ENCODE measurements around the gene BMP7.

BMP7 gene

DNA sequence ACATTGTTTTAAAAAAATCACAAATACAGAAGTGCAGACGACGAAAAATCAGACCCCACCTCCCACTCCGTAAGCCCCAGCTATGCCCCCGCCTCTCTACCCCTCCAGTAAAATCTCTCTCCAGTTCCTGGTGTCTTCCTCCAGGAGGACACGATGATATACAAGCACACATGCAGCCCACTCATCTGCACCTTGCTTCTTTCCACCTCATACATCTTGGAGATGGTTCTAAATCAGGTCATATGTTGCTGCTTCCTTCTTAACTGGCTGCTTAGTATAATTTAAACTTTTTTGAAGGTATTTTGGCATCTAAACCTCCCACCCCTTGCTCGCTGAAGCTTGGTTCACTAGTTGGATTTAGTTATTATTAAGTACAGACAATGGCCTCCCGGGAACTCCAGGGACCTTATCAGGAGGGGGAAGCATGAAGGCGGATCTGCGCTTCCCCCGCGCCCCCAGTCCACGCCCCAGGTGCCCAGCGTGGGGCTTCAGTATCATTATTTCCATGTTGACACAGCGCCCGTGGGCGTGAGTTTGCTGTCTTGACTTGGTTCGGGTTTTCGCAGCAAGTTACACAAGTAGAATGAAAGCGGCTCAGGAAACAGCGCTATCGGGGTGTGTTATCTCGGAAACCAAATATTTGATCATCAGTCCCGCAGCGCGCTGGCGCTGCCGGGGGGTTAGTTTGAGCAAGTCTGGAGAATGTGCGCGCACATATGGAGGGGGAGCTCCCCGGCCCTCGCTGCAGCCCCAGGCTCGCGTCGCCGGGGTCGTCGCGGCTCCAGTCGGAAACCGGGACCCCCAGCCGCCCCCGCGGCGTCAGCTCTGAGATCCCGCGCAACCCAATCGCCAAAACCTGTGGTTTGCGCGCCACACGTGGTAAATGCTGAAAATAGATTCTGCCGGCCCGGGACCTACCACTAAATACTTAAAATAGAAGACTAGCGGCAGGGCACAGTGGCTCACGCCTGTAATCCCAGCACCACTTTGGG is 2.3 kb downstream of the BMP7 start:
- no peak for DNase-seq (ENCODE audit: insufficient read length)
- FAIRE-seq = no peak
- TF ChIP-seq POLR2AphosphoS5 (IDR thresholded peaks at IDR 0.05; ENCODE audit: low read depth, low read length) (no peak), POLR2A (IDR thresholded peaks at IDR 0.05; ENCODE audit: low read depth, low read length) (no peak), TAF1 (IDR thresholded peaks at IDR 0.05; ENCODE audit: borderline replicate concordance, low read depth, low read length) (no peak)

DNA sequence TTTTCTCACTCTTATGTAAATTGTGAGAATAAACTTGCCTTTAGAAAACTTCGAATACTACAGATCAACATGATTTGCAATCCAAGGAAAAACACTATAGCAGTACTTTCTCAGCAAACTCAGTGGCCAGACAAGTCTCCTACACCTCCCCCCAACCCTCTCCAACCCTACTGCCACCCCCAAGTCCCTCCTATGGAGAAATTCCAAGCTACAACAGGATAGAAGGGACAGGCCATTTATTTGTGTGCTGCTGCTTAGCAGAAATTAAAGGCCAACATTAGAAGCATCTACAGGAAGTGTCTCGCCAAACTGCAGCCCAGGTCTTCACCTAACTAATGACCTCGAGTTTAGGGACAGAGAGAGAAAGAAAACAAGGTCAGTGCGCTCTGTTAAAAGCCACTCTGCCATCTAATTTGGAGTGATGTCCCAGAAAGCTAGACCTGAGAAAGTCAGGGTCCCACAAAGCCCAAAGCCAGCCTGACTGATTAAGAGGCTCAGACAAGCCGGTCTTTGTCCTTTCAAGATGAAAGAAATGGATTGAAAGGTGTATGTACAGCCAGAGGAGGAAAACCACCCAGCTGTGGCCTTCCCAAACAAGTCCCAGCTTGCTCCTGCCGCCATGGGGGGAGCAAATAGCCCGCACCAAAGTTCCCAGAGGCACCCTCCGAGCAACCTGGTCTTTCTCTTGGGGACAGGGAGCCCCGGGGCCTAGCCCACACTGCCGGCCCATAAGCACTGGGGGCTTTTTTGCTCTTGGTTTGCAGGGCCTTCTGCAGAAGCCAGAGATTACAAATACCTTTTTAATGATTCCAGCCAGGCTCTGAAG is 3.4 kb downstream of the BMP7 start:
- DNase-seq (ENCODE audit: insufficient read length) (no peak), FAIRE-seq (no peak)
- no peak for TF ChIP-seq POLR2AphosphoS5 (IDR thresholded peaks at IDR 0.05; ENCODE audit: low read depth, low read length)
- TF ChIP-seq POLR2A (IDR thresholded peaks at IDR 0.05; ENCODE audit: low read depth, low read length) = no peak
- TF ChIP-seq TAF1 (IDR thresholded peaks at IDR 0.05; ENCODE audit: borderline replicate concordance, low read depth, low read length) = no peak

DNA sequence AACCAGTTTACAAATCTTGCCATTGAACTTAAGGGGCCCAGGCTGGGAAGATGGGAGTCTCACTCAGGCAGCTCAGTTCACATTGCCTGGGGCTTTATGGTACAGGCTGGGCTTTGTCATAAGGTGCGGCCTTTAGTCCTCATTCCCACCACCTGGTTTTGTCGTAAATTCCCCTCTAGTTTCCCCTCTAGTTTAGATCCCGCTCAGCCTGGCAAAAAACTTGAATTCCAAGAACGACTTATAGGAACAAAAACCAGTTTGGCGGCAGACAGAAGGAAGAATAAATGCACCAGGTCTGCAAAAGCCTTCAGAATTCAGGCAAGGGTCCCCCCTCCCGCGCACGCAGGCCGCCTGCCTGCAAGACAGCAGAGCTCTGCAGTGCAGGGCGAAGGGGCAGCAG is 4.1 kb downstream of the BMP7 start:
- FAIRE-seq = no peak
- TF ChIP-seq POLR2AphosphoS5 (IDR thresholded peaks at IDR 0.05; ENCODE audit: low read depth, low read length) = no peak
- TF ChIP-seq POLR2A (IDR thresholded peaks at IDR 0.05; ENCODE audit: low read depth, low read length) = no peak
- TF ChIP-seq TAF1 (IDR thresholded peaks at IDR 0.05; ENCODE audit: borderline replicate concordance, low read depth, low read length) = no peak

DNA sequence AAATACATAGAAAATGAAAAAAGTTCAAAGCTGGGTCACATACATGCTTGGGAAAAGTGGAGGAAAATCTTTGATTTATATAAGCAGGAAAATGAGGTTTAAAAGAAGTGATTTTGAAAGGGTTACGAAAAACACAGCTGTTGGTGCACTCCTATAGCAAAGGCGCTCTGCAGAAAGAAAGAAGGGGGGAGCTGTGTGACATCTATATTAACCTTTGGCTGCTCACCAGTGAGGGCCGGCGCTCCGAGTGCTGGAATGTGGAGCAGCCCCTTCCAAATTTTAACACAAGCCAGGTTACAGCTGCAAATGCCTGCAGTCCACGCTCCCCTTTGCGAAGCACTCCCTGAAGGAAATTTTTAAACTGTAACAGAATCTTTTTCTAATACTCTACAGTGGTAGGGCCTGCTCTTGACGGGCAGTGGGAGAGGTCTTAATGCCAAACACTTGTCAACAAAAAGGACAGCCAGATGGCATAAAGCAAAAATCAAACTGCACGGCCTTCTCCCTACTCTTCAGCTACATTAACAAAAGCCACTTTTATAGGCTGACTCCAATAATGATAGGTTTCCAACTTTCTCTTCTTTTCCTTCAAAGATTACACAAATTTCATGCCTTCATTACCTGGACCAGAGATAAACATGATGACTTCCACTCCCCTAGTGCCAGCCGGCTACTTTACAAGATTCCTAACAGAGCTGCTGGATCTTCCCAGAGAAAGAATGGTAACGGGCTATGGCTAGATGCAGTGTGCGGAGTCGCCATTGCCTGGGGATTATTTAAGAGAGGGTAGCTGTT is 4.8 kb downstream of the BMP7 start:
- DNase-seq (ENCODE audit: insufficient read length) (no peak), FAIRE-seq (no peak)
- no peak for TF ChIP-seq POLR2A (IDR thresholded peaks at IDR 0.05; ENCODE audit: low read depth, low read length)
- no peak for TF ChIP-seq POLR2AphosphoS5 (IDR thresholded peaks at IDR 0.05; ENCODE audit: low read depth, low read length)
- no peak for TF ChIP-seq TAF1 (IDR thresholded peaks at IDR 0.05; ENCODE audit: borderline replicate concordance, low read depth, low read length)

More for the DNA sequence above, 4.1 kb downstream of the BMP7 start:
- no peak for DNase-seq (ENCODE audit: insufficient read length)

DNA sequence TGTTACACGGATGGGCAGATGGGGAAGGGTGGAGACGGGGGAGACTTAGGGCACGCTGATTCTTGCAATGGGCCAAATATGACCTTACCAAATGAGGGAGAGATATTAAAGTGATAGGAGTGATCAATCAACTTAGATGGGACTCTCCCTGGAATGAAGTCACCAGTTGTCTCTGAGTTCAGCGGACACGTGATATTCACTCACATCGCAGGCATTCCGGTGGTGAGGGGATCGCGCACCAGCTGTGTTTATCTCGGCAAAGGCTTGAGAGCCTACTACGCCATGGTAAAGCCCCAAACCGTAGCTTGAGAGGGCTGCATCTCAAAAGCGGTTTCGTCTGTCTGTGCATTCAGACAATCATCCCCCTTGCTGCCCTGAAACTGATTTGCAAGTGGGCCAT is 5.5 kb downstream of the BMP7 start:
- FAIRE-seq (no peak), DNase-seq (ENCODE audit: insufficient read length) (no peak)
- TF ChIP-seq POLR2AphosphoS5 (IDR thresholded peaks at IDR 0.05; ENCODE audit: low read depth, low read length) (no peak), POLR2A (IDR thresholded peaks at IDR 0.05; ENCODE audit: low read depth, low read length) (no peak), TAF1 (IDR thresholded peaks at IDR 0.05; ENCODE audit: borderline replicate concordance, low read depth, low read length) (no peak)

DNA sequence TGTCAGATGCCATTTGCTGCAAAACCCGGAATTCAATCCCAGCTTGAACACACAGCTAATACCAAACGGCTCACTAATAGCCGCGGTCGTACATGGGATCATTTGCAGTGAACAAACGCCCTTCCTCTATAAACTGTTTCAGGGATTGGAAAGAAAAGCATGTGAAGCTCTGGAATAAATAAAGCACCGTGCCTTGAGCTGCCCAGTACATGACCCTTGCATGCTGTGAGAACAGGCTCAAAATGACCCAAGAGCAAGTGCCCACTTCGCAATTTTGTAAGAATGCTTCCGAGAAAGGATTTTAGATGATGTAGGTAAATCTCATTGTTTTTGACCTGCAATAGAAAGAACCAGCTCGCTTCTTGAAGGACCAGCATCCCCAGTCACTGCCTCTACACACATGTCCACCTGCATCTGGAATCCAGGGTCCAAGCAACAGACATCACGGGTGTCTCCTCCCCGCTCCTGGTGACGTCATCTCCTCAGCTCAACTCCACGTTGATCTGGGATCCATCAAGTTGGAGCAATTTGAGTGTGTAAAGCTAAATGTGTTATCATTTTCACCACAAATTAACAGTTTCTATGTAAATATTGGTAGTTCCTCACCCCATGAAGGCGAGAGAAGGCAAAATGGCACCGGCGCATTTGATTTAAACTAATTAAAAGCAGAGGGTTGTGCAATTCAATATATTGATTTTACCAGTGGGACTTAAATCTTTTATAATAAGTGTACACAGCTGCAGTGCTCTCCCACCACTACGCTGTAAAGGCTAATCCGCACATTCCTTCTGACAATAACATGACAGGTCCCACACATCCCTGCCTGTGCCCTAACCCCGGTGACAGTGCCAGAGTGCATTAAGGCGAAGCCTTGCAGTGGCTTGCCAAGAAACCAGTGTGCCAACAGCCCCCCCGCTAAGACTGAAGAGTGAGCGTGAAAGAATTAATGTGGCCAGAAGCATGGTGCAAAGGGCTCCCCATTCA is 6.2 kb downstream of the BMP7 start:
- TF ChIP-seq POLR2A (IDR thresholded peaks at IDR 0.05; ENCODE audit: low read depth, low read length) (no peak), POLR2AphosphoS5 (IDR thresholded peaks at IDR 0.05; ENCODE audit: low read depth, low read length) (no peak)
- DNase-seq (ENCODE audit: insufficient read length) (no peak), FAIRE-seq (no peak)

DNA sequence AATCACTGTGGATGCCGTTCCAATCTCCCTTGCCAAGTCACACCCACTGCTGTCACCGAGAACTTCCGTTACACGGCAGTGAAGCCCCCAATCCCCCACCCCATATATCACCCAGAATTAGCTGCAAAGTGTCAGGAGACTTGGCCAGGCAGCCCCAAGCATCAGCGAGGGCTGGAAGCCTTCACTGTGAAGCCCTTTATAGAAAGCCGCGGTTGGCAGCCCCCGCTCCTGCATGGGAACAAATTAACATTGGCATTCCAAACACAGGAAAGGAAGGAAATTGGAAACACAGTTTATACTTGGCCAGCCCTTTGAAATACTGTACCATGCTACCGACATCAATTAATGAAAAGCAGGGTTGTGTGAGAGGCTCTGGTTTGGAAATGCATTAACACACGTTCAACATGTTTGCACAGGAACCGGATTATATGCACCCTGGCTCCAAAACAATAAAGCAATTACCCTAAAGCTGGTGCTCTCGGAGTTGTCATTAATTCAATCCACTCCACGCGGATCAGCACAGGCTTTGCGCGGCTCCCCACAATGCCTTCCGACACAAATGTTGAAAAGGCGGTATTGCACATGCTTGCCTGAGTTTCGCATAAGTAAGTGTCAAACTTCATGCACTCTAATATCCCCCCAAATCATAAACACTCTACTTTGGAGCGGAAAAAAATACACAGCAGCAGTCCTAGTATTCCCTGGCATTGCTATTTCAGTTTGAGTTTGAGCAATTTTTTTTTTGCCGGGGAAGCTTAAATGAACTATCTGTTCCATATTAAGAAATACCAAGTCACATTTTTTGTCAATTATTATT is 7.1 kb downstream of the BMP7 start:
- TF ChIP-seq POLR2AphosphoS5 (IDR thresholded peaks at IDR 0.05; ENCODE audit: low read depth, low read length) (no peak), TAF1 (IDR thresholded peaks at IDR 0.05; ENCODE audit: borderline replicate concordance, low read depth, low read length) (no peak)
- no peak for DNase-seq (ENCODE audit: insufficient read length)
- no peak for FAIRE-seq

DNA sequence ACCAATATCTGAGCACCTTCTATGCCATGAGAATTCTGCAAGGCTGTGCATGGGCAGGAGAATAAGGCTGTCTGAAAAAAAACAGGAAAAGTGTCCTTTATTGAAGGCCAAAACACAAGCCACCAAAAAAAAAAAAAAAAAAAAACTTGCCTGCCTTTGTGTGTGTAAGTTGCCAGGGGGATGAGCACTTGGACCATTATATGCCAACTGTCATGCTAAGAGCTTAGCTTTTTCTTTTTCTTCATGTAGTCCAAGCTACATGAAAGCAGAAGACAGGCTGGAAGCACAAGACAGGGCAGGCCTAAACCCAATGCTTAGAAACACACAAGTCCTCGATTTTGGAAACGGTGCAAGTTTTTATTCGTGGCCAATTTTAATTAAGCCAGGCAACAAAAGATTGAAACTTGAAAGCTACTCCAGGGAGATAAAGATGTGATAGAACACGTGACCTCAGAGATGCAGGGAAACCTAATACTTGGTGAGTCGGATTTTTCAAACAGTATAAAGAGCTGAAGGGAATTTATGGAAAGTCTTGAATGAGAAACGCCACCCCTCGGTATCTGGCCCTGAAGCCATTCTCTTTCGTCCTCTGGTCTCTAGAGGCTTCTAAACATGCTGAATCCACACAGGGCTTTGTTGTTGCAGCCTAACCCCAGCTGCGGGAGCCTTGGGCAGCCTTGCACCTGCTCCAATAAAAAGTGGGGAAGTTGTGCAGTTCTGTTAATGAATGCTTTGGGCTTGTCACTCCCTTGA is 8.6 kb downstream of the BMP7 start:
- TF ChIP-seq POLR2A (IDR thresholded peaks at IDR 0.05; ENCODE audit: low read depth, low read length) = no peak
- no peak for DNase-seq (ENCODE audit: insufficient read length)
- no peak for FAIRE-seq

DNA sequence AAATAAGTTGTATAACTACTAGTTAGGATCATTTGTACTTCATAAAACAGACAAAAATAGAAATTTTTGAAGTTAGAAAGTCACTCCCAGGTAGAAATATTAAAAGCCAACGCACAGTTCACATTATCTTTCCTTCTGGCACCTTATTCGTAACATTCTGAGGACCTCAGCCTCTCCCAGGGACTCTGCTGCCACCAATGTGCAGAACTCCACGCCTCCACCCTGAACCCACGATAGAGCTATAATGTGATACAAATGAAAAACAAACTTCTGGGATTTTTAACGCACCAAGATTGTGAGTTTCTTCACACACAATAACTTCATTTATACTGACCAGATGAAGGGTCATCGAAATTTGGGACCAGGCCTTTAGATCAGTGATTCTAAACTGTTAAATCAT is 9.5 kb downstream of the BMP7 start:
- DNase-seq (ENCODE audit: insufficient read length) = no peak
- TF ChIP-seq TAF1 (IDR thresholded peaks at IDR 0.05; ENCODE audit: borderline replicate concordance, low read depth, low read length) = no peak
- no peak for TF ChIP-seq POLR2A (IDR thresholded peaks at IDR 0.05; ENCODE audit: low read depth, low read length)
- TF ChIP-seq POLR2AphosphoS5 (IDR thresholded peaks at IDR 0.05; ENCODE audit: low read depth, low read length) = no peak
- FAIRE-seq = no peak
